ENCODE data around the gene ZNF101. TPM values are rescaled to one million over a fixed set of nuclear protein-coding genes. Genes with fewer than 3 reads are reported as not detected.

Gene ZNF101
- total and polyA plus RNA-seq, 9 of the 15 experiments (the other 6 are each of a cell fraction or from before 2014, with no cell fraction given): 9.6 to 20.3 (median 12.4) TPM

- TF ChIP-seq, protein P1, sequence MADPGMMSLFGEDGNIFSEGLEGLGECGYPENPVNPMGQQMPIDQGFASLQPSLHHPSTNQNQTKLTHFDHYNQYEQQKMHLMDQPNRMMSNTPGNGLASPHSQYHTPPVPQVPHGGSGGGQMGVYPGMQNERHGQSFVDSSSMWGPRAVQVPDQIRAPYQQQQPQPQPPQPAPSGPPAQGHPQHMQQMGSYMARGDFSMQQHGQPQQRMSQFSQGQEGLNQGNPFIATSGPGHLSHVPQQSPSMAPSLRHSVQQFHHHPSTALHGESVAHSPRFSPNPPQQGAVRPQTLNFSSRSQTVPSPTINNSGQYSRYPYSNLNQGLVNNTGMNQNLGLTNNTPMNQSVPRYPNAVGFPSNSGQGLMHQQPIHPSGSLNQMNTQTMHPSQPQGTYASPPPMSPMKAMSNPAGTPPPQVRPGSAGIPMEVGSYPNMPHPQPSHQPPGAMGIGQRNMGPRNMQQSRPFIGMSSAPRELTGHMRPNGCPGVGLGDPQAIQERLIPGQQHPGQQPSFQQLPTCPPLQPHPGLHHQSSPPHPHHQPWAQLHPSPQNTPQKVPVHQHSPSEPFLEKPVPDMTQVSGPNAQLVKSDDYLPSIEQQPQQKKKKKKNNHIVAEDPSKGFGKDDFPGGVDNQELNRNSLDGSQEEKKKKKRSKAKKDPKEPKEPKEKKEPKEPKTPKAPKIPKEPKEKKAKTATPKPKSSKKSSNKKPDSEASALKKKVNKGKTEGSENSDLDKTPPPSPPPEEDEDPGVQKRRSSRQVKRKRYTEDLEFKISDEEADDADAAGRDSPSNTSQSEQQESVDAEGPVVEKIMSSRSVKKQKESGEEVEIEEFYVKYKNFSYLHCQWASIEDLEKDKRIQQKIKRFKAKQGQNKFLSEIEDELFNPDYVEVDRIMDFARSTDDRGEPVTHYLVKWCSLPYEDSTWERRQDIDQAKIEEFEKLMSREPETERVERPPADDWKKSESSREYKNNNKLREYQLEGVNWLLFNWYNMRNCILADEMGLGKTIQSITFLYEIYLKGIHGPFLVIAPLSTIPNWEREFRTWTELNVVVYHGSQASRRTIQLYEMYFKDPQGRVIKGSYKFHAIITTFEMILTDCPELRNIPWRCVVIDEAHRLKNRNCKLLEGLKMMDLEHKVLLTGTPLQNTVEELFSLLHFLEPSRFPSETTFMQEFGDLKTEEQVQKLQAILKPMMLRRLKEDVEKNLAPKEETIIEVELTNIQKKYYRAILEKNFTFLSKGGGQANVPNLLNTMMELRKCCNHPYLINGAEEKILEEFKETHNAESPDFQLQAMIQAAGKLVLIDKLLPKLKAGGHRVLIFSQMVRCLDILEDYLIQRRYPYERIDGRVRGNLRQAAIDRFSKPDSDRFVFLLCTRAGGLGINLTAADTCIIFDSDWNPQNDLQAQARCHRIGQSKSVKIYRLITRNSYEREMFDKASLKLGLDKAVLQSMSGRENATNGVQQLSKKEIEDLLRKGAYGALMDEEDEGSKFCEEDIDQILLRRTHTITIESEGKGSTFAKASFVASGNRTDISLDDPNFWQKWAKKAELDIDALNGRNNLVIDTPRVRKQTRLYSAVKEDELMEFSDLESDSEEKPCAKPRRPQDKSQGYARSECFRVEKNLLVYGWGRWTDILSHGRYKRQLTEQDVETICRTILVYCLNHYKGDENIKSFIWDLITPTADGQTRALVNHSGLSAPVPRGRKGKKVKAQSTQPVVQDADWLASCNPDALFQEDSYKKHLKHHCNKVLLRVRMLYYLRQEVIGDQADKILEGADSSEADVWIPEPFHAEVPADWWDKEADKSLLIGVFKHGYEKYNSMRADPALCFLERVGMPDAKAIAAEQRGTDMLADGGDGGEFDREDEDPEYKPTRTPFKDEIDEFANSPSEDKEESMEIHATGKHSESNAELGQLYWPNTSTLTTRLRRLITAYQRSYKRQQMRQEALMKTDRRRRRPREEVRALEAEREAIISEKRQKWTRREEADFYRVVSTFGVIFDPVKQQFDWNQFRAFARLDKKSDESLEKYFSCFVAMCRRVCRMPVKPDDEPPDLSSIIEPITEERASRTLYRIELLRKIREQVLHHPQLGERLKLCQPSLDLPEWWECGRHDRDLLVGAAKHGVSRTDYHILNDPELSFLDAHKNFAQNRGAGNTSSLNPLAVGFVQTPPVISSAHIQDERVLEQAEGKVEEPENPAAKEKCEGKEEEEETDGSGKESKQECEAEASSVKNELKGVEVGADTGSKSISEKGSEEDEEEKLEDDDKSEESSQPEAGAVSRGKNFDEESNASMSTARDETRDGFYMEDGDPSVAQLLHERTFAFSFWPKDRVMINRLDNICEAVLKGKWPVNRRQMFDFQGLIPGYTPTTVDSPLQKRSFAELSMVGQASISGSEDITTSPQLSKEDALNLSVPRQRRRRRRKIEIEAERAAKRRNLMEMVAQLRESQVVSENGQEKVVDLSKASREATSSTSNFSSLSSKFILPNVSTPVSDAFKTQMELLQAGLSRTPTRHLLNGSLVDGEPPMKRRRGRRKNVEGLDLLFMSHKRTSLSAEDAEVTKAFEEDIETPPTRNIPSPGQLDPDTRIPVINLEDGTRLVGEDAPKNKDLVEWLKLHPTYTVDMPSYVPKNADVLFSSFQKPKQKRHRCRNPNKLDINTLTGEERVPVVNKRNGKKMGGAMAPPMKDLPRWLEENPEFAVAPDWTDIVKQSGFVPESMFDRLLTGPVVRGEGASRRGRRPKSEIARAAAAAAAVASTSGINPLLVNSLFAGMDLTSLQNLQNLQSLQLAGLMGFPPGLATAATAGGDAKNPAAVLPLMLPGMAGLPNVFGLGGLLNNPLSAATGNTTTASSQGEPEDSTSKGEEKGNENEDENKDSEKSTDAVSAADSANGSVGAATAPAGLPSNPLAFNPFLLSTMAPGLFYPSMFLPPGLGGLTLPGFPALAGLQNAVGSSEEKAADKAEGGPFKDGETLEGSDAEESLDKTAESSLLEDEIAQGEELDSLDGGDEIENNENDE (IDR thresholded peaks at IDR 0.05; ENCODE audit: low read depth, low read length): no peak
- peak; percentile 97 for TF ChIP-seq CTBP1 (IDR thresholded peaks at IDR 0.05; ENCODE audit: borderline replicate concordance)
- TF ChIP-seq ZNF586 (CRISPR knock-in tag; conservative IDR thresholded peaks at IDR 0.05): no peak
- TF ChIP-seq ZBTB7A (IDR thresholded peaks at IDR 0.05; ENCODE audit: borderline replicate concordance, control insufficient read depth, low read depth, low read length): peak; percentile 83; the same call in 1 of the 2 replicates
- no peak for TF ChIP-seq ZC3H4 (CRISPR knock-in tag; IDR thresholded peaks at IDR 0.05; ENCODE audit: borderline replicate concordance)
- no peak for TF ChIP-seq MYNN (IDR thresholded peaks at IDR 0.05)
- no peak for TF ChIP-seq MYNN (CRISPR knock-in tag; IDR thresholded peaks at IDR 0.05)
- no peak for TF ChIP-seq ATF2 (CRISPR knock-in tag; IDR thresholded peaks at IDR 0.05)
- TF ChIP-seq RAD51 (IDR thresholded peaks at IDR 0.05; ENCODE audit: borderline replicate concordance, low read depth): no peak
- no peak for TF ChIP-seq ADNP (tag; IDR thresholded peaks at IDR 0.05)
- TF ChIP-seq ZNF124 (CRISPR knock-in tag; IDR thresholded peaks at IDR 0.05): no peak
- no peak for TF ChIP-seq ZNF766 (CRISPR knock-in tag; conservative IDR thresholded peaks at IDR 0.05)
- TF ChIP-seq ZNF644 (tag; IDR thresholded peaks at IDR 0.05; ENCODE audit: low read depth): no peak
- TF ChIP-seq GABPB2 (CRISPR knock-in tag; conservative IDR thresholded peaks at IDR 0.05): no peak
- TF ChIP-seq NCOA1 (IDR thresholded peaks at IDR 0.05; ENCODE audit: low read depth): no peak
- 0 out of 2 replicates have a peak, but pooled peaks have one; percentile 19 for TF ChIP-seq SOX6 (IDR thresholded peaks at IDR 0.05)
Observed at GRCh38 chr19:19732579-19733501, 64.2 kb downstream of the ZNF101 start, which contains the start of gene ZNF14 (continued).
